C4-2B (cell line): Measurements from ENCODE around the gene KLHDC10.
A peak's percentile ranks its signal among the peaks of the same experiment; 100 is the strongest.
"Not testable (repeated sequence)": the region's sequence is repeated elsewhere in the genome, so short reads cannot be mapped to it uniquely, and the experiment has no call there.

Source experiments
- H3K27ac ChIP-seq: fragments of 450-650 bp; 2 replicates; pipeline ENCODE4 v1.5.1; 2017
- CTCF ChIP-seq: fragments of 450-650 bp; conservative IDR thresholded peaks from 2 replicates; pipeline ENCODE4 v1.5.1; 2017; ENCODE audit warnings: mild to moderate bottlenecking
- ZFX ChIP-seq: fragments of 450-650 bp; IDR thresholded peaks from 2 replicates; pipeline ENCODE4 v1.6.1; 2017

KLHDC10 gene

GRCh38 chr7:130069179-130069977 lies 956 bp upstream of the KLHDC10 start:
- H3K27ac ChIP-seq: peak overlapping the region; percentile 75
- TF ChIP-seq ZFX (no peak), CTCF (no peak)

- no peak; the same call in 1 of the 2 replicates for TF ChIP-seq ZFX
- TF ChIP-seq CTCF: no peak
- H3K27ac ChIP-seq: peak overlapping the region; percentile 75
Measured at GRCh38 chr7:130070861-130071622, 708 bp downstream of the KLHDC10 start.

GRCh38 chr7:130071701-130072622 lies 1.6 kb downstream of the KLHDC10 start:
- H3K27ac ChIP-seq: no peak overlapping the region
- no peak for TF ChIP-seq ZFX
- peak; percentile 96 for TF ChIP-seq CTCF

GRCh38 chr7:130079846-130080394 lies 9.6 kb downstream of the KLHDC10 start:
- TF ChIP-seq ZFX (no peak), CTCF (no peak)
- H3K27ac ChIP-seq: no peak overlapping the region

- H3K27ac ChIP-seq: not testable (repeated sequence)
Measured at GRCh38 chr7:130083497-130083896, 13.2 kb downstream of the KLHDC10 start.

- no peak overlapping the region for H3K27ac ChIP-seq
- TF ChIP-seq ZFX: no peak
- peak; percentile 85 for TF ChIP-seq CTCF
Measured at GRCh38 chr7:130084037-130084875, 13.9 kb downstream of the KLHDC10 start.

- not testable (repeated sequence) for H3K27ac ChIP-seq
Measured at GRCh38 chr7:130085235-130085634, 14.9 kb downstream of the KLHDC10 start.
